Measurements from ENCODE around the gene ACTN2.
A peak's percentile ranks its signal among the peaks of the same experiment; 100 is the strongest.

Gene ACTN2

DNA sequence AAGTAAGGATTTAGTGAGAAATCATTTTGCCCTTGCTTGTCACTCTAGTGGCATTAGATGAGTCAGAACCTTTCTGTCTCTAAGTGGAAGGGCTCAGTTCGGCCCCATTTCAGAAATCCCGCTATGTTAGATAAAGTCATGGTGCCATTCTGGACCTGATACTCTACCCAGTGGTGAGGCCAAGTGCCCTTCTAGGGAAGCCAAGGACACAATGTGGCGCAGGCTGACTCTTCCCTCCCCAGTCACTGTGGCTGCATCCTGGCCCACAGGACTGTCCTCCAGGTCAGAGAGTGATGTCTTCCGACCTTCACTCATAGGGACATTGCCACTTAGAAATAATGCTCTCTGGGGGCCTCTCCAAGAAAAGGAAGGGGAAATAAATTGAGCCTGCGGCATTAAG lies 60.5 kb downstream of the ACTN2 start:
- no peak for FAIRE-seq
- TF ChIP-seq POLR2A (IDR thresholded peaks at IDR 0.05; ENCODE audit: low read depth, low read length) (no peak), TAF1 (IDR thresholded peaks at IDR 0.05; ENCODE audit: borderline replicate concordance, low read depth, low read length) (no peak), POLR2AphosphoS5 (IDR thresholded peaks at IDR 0.05; ENCODE audit: low read depth, low read length) (no peak)
- DNase-seq (ENCODE audit: insufficient read length), result no peak

DNA sequence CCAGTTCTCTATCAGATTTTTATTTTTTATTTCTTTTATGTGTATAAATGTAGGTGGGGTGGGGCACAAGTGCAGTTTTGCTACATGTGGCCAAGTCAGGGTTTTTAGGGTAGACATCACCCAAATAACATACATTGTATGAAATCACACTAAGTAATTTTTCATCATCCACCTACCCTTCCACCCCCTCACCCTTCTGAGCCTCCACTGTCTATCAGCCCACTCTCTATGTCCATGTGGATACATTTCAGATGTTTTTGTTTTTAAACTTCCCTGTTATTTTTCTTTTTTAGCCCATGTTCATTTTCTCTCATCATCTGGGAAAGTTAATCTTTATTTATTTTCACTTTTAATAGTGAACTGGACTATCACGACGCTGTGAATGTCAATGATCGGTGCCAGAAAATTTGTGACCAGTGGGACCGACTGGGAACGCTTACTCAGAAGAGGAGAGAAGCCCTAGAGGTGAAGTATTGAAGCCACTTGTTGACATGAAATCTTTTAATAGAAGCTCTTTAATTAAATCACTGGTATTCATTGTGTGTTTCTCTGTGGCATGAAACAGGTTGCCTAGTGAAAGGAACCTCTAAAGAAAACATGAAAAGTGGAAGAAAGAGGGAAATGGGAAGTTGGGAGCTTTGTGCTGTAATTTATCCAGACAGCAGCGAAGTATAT lies 61.1 kb downstream of the ACTN2 start:
- no peak for FAIRE-seq
- TF ChIP-seq POLR2A (IDR thresholded peaks at IDR 0.05; ENCODE audit: low read depth, low read length) (no peak), POLR2AphosphoS5 (IDR thresholded peaks at IDR 0.05; ENCODE audit: low read depth, low read length) (no peak), TAF1 (IDR thresholded peaks at IDR 0.05; ENCODE audit: borderline replicate concordance, low read depth, low read length) (no peak)
- DNase-seq (ENCODE audit: insufficient read length), result no peak

DNA sequence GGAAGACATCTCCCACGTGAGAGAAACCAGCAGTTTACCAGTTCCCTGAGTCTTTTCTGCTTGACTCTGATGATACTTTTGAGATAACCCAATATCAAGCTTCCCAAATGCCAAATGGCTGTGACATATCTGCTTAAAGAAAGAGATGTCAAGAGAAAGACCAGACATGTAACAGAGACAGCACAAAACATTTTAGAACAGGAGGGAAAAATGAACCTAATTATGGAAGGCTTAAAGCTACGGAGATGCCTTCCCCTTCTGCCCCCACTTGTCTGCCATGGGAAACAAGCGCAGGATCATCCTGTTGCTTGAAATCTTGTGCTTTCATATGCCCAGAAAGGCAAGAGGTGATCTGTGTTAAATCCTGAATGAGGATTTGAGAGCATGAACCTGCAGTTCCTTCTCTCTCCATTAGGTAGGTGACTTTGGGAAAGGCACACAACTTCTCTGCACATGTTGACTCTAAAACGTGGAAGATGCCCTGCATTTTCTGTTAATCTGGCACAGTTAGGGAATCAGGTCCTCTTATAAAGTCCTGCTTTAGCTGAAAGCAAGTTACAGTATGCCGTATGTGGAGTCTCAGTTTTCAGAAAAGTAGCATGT lies 62.1 kb downstream of the ACTN2 start:
- FAIRE-seq (peak; percentile 17), DNase-seq (ENCODE audit: insufficient read length) (no peak)
- no peak for TF ChIP-seq TAF1 (IDR thresholded peaks at IDR 0.05; ENCODE audit: borderline replicate concordance, low read depth, low read length)
- TF ChIP-seq POLR2A (IDR thresholded peaks at IDR 0.05; ENCODE audit: low read depth, low read length), result no peak
- TF ChIP-seq POLR2AphosphoS5 (IDR thresholded peaks at IDR 0.05; ENCODE audit: low read depth, low read length), result no peak

DNA sequence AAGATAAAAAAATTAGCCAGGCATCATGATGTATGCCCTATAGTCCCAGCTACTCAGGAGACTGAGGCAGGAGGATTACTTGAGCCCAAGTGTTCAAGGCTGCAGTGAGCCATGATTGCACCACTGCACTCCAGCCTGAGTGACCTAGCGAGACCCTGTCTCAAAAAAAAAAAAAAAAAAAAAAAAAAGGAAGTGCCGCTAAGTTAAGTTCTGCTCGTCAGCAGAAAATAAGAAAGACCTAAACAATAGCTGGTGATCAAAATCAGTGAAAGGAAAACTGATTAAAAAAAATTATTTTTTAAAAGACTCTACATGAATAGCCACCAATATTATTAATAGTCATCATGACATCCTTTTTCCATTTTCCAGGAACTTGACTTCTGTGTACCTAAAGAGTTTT lies 64.6 kb downstream of the ACTN2 start:
- no peak for DNase-seq (ENCODE audit: insufficient read length)
- no peak for FAIRE-seq
- TF ChIP-seq TAF1 (IDR thresholded peaks at IDR 0.05; ENCODE audit: borderline replicate concordance, low read depth, low read length) (no peak), POLR2AphosphoS5 (IDR thresholded peaks at IDR 0.05; ENCODE audit: low read depth, low read length) (no peak), POLR2A (IDR thresholded peaks at IDR 0.05; ENCODE audit: low read depth, low read length) (no peak)

DNA sequence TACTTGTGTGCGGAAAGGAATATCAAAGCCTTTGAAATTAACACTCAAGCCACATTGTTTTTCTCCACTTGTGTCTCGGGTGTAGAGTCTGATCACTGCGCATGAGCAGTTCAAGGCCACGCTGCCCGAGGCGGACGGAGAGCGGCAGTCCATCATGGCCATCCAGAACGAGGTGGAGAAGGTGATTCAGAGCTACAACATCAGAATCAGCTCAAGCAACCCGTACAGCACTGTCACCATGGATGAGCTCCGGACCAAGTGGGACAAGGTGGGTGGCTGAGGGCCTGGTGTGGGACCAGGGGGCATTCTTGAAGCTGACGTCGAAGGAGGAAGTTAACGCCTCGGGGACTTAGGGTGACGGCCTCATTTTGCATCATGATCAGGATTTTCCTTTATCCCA lies 65.1 kb downstream of the ACTN2 start:
- TF ChIP-seq POLR2AphosphoS5 (IDR thresholded peaks at IDR 0.05; ENCODE audit: low read depth, low read length), result no peak
- TF ChIP-seq TAF1 (IDR thresholded peaks at IDR 0.05; ENCODE audit: borderline replicate concordance, low read depth, low read length), result no peak
- TF ChIP-seq POLR2A (IDR thresholded peaks at IDR 0.05; ENCODE audit: low read depth, low read length), result no peak
- DNase-seq (ENCODE audit: insufficient read length), result no peak
- no peak for FAIRE-seq

DNA sequence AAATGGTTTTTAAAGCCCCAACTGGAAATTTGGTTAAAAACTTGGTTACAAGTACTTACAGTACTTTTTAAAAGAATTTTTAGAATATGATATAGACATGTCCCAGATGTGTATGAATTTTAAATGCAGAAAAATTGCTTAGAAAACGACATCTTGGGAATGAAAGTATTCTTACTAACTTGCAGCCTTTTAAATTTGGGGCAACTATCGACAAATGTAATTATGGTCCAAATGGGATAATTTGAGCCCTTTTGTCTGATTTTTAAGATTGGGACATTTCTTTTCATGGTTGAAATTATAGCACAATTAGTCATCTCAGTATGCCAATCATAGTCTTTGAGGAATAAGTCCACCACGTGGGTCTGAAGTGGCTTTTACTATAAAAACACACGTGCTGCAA lies 65.6 kb downstream of the ACTN2 start:
- TF ChIP-seq POLR2AphosphoS5 (IDR thresholded peaks at IDR 0.05; ENCODE audit: low read depth, low read length) (no peak), TAF1 (IDR thresholded peaks at IDR 0.05; ENCODE audit: borderline replicate concordance, low read depth, low read length) (no peak), POLR2A (IDR thresholded peaks at IDR 0.05; ENCODE audit: low read depth, low read length) (no peak)
- DNase-seq (ENCODE audit: insufficient read length), result no peak
- FAIRE-seq, result no peak

DNA sequence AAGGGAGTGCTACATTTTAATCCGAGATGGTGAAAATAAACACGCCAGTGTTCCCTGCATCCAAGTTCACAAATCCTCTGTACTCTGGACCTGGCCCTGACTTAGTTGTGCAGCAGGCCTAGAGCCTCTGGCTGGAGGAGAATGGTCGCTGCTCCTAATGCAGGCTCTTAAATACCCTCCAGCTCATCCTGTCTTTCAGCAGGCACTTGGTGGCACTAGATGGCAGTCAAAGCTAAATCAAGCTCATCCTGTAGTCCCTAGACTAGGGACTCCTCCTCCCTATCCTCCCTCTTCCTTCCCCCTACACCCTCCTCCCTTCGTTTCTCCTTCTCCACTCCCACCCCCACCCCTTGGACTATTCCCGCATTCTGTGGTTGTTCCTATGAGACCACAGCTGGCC lies 67.2 kb downstream of the ACTN2 start:
- TF ChIP-seq POLR2AphosphoS5 (IDR thresholded peaks at IDR 0.05; ENCODE audit: low read depth, low read length), result no peak
- no peak for TF ChIP-seq TAF1 (IDR thresholded peaks at IDR 0.05; ENCODE audit: borderline replicate concordance, low read depth, low read length)
- TF ChIP-seq POLR2A (IDR thresholded peaks at IDR 0.05; ENCODE audit: low read depth, low read length), result no peak
- DNase-seq (ENCODE audit: insufficient read length), result no peak

DNA sequence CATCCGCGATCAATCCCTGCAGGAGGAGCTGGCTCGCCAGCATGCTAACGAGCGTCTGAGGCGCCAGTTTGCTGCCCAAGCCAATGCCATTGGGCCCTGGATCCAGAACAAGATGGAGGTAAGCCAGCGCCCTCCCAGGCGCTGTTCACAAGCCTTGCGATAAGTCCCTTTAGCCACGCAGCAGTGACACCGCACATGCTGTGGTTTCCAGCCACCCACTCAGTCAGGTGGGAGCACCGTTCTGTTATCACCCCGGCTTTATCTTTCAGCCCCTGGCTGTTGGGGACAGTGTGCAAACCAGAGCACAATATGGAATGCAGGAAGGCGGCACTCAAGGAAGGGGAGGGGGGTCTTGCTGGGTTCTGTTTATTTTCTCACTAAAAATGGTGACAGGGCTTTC lies 67.7 kb downstream of the ACTN2 start:
- TF ChIP-seq TAF1 (IDR thresholded peaks at IDR 0.05; ENCODE audit: borderline replicate concordance, low read depth, low read length) (no peak), POLR2AphosphoS5 (IDR thresholded peaks at IDR 0.05; ENCODE audit: low read depth, low read length) (no peak), POLR2A (IDR thresholded peaks at IDR 0.05; ENCODE audit: low read depth, low read length) (no peak)
- FAIRE-seq (no peak), DNase-seq (ENCODE audit: insufficient read length) (no peak)

More for the DNA sequence above, 67.2 kb downstream of the ACTN2 start:
- no peak for FAIRE-seq

DNA sequence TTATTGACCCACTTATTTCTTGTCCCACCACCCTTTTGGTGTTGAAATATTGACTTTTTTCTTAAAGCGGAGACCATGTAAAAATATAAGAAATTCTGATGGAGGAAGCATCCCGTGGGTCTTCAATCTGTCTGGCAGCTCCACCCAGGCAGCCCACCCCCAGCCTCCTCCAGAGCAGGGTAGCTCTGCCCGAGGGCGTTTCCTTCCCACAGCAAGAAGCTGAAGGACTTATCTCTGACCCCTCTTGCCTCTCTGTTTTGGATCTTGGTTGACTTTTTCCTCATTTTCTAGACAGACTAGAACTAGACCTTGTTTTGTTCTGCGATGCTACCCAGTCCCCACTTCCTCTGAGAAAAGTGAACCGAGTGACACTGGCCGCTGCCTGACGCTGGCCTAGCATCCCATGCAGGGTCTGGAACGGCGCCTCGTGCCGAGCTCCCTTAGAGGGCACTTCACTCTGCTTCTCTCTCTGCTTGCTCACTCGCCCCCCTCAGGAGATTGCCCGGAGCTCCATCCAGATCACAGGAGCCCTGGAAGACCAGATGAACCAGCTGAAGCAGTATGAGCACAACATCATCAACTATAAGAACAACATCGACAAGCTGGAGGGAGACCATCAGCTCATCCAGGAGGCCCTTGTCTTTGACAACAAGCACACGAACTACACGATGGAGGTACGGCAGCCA lies 68.4 kb downstream of the ACTN2 start:
- TF ChIP-seq POLR2AphosphoS5 (IDR thresholded peaks at IDR 0.05; ENCODE audit: low read depth, low read length) (no peak), TAF1 (IDR thresholded peaks at IDR 0.05; ENCODE audit: borderline replicate concordance, low read depth, low read length) (no peak), POLR2A (IDR thresholded peaks at IDR 0.05; ENCODE audit: low read depth, low read length) (no peak)
- DNase-seq (ENCODE audit: insufficient read length), result no peak
- FAIRE-seq, result no peak

DNA sequence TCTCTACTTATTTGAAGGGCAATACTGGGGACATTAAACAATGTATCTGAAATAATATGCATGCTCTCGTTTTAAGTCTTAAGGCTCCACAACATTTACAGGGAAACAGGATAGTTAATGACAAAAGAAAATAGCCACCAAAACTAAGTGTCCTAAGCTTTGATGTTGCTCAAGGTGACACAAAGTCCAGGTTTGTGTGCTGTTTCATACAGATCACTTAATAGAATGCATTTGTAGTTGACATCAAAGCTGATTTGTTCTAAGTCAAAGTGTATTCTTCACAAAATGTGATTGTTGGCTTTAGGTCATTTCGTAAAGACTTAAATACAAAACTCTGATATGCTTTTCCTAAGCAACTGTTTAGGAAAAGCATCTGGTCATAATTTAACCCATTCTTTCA lies 71.3 kb downstream of the ACTN2 start:
- TF ChIP-seq TAF1 (IDR thresholded peaks at IDR 0.05; ENCODE audit: borderline replicate concordance, low read depth, low read length) (no peak), POLR2A (IDR thresholded peaks at IDR 0.05; ENCODE audit: low read depth, low read length) (no peak), POLR2AphosphoS5 (IDR thresholded peaks at IDR 0.05; ENCODE audit: low read depth, low read length) (no peak)
- no peak for FAIRE-seq
- no peak for DNase-seq (ENCODE audit: insufficient read length)

DNA sequence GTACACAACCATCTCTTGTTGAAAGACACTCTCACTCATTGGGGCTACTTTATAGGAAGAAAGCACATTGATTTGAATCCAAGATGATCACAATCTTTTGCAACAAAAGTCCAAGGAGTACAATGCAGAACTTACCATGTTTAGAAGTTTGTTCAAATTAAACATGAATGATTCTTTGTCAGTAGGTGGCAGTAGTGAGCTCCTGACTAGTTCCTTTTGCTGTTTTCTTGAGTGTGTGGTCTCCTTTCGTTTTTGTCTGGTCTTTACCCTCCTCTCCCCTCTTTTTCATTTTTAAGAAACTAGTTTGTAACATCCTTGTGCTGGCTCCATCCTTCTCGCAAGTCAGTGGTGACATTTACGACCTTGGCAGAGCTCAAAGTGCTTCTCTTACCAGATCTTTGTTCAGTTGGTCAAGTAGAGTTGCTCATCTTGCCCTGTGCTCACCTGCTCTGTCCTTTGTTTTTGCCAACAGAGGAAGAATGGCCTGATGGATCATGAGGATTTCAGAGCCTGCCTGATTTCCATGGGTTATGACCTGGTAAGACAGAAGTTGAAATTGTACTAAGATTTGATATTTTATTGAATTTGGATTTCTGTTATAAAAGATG lies 73.1 kb downstream of the ACTN2 start:
- FAIRE-seq (peak; percentile 57), DNase-seq (ENCODE audit: insufficient read length) (no peak)
- TF ChIP-seq POLR2A (IDR thresholded peaks at IDR 0.05; ENCODE audit: low read depth, low read length) (no peak), TAF1 (IDR thresholded peaks at IDR 0.05; ENCODE audit: borderline replicate concordance, low read depth, low read length) (no peak), POLR2AphosphoS5 (IDR thresholded peaks at IDR 0.05; ENCODE audit: low read depth, low read length) (no peak)
